ENCODE measurements around the gene GPD1L. TPM values are rescaled to one million over a fixed set of nuclear protein-coding genes. Genes with fewer than 3 reads are reported as not detected.

GPD1L gene
- total RNA-seq, 5 donors from 2014 or later (not counting 1 experiment from before 2014, with no cell fraction given), result 20.2 to 26.6 (median 21.1) TPM

- H3K27me3 Mint-ChIP-seq, result peaks cover 7 to 9% of the 10 kb centered on the region in 2 donors
- no peak for DNase-seq
- ChIA-PET POLR2A (interaction anchor here in 1 of 2 donors (0.6 kb wide), 1 partner anchor 149 kb away, joined by 3 read pairs; no protein-coding TSS in a partner anchor), CTCF (no interaction called here)
- H3K9me3 Mint-ChIP-seq, result no peaks in the 10 kb centered on the region
- no peak overlapping the region for H3K4me3 Mint-ChIP-seq
- no peak overlapping the region for H3K27ac Mint-ChIP-seq
- H3K36me3 Mint-ChIP-seq, result no peaks in the 10 kb centered on the region
- Histone ChIP-seq H3K9me3 (no peaks in the 10 kb centered on the region), H3K36me3 (ENCODE audit: control insufficient read depth in 2 of 2, extremely low read depth in 1 of 2, insufficient read depth in 1 of 2, low read length in 1 of 2) (no peaks in the 10 kb centered on the region), H3K27ac (ENCODE audit: low read length) (no peak overlapping the region), H3K4me3 (ENCODE audit: control insufficient read depth in 1 of 2, extremely low read depth in 1 of 2, low read length in 1 of 2) (no peak overlapping the region), H3K27me3 (replicated peaks in 1 of 2; ENCODE audit: control insufficient read depth in 2 of 2, extremely low read depth in 1 of 2, insufficient read depth in 2 of 2, low read length in 1 of 2) (peaks cover 0 to under 1% of the 10 kb centered on the region in 2 experiments), H3K4me1 (ENCODE audit: control insufficient read depth in 1 of 2, extremely low read depth in 1 of 2, insufficient read depth in 2 of 2, low read length in 2 of 2) (no peaks in the 10 kb centered on the region)
- ATAC-seq (replicated peaks in 1 of 4), result no peak
- H3K4me1 Mint-ChIP-seq, result peaks cover 0 to 5% (median 2%) of the 10 kb centered on the region in 3 donors
These were observed 97.4 kb downstream of the GPD1L start for GRCh38 chr3:32203854-32204253.

- H3K27ac Mint-ChIP-seq, result no peak overlapping the region
- no peak for DNase-seq
- no peaks in the 10 kb centered on the region for H3K4me1 ChIP-seq (ENCODE audit: control insufficient read depth in 1 of 2, extremely low read depth in 1 of 2, insufficient read depth in 2 of 2, low read length in 2 of 2)
- no peak overlapping the region for H3K4me3 Mint-ChIP-seq
- no peaks in the 10 kb centered on the region for H3K9me3 ChIP-seq
- H3K36me3 Mint-ChIP-seq, result no peaks in the 10 kb centered on the region
- ATAC-seq (replicated peaks in 1 of 4), result no peak
- 72% methylated on average over 2 of the region's 4 CpGs for WGBS (ENCODE audit: insufficient coverage)
- H3K9me3 Mint-ChIP-seq, result no peaks in the 10 kb centered on the region
- no peaks in the 10 kb centered on the region for H3K27me3 Mint-ChIP-seq
- peaks cover 0 to 5% (median 0%) of the 10 kb centered on the region in 3 donors for H3K4me1 Mint-ChIP-seq
- no peak overlapping the region for H3K27ac ChIP-seq (ENCODE audit: low read length)
- no peaks in the 10 kb centered on the region for H3K36me3 ChIP-seq (ENCODE audit: control insufficient read depth in 2 of 2, extremely low read depth in 1 of 2, insufficient read depth in 1 of 2, low read length in 1 of 2)
- ChIA-PET CTCF (no interaction called here), POLR2A (no interaction called here)
- no peaks in the 10 kb centered on the region for H3K27me3 ChIP-seq (replicated peaks in 1 of 2; ENCODE audit: control insufficient read depth in 2 of 2, extremely low read depth in 1 of 2, insufficient read depth in 2 of 2, low read length in 1 of 2)
- H3K4me3 ChIP-seq (ENCODE audit: control insufficient read depth in 1 of 2, extremely low read depth in 1 of 2, low read length in 1 of 2), result no peak overlapping the region
These were observed 102.0 kb downstream of the GPD1L start for GRCh38 chr3:32208447-32208846.

- ChIA-PET CTCF (interaction anchor here (0.5 to 0.8 kb wide), 2 partner anchors 25 to 39 kb away, joined by 3 read pairs; no protein-coding TSS in a partner anchor), POLR2A (no interaction called here)
- H3K36me3 Mint-ChIP-seq, result no peaks in the 10 kb centered on the region
- ATAC-seq (replicated peaks in 1 of 4) (no peak), DNase-seq (no peak)
- no peak overlapping the region for H3K27ac ChIP-seq (ENCODE audit: low read length)
- H3K4me3 Mint-ChIP-seq, result no peak overlapping the region
- peaks cover 5 to 12% (median 9%) of the 10 kb centered on the region in 3 donors for H3K9me3 Mint-ChIP-seq
- no peaks in the 10 kb centered on the region for H3K9me3 ChIP-seq
- H3K36me3 ChIP-seq (ENCODE audit: control insufficient read depth in 2 of 2, extremely low read depth in 1 of 2, insufficient read depth in 1 of 2, low read length in 1 of 2), result no peaks in the 10 kb centered on the region
- no peak overlapping the region for H3K4me3 ChIP-seq (ENCODE audit: control insufficient read depth in 1 of 2, extremely low read depth in 1 of 2, low read length in 1 of 2)
- no peaks in the 10 kb centered on the region for H3K4me1 ChIP-seq (ENCODE audit: control insufficient read depth in 1 of 2, extremely low read depth in 1 of 2, insufficient read depth in 2 of 2, low read length in 2 of 2)
- peaks cover 0 to 10% of the 10 kb centered on the region in 2 experiments for H3K27me3 ChIP-seq (replicated peaks in 1 of 2; ENCODE audit: control insufficient read depth in 2 of 2, extremely low read depth in 1 of 2, insufficient read depth in 2 of 2, low read length in 1 of 2)
- peaks cover 9 to 11% of the 10 kb centered on the region in 2 donors for H3K27me3 Mint-ChIP-seq
- no CpG with 5 or more reads among the region's 2 CpGs for WGBS (ENCODE audit: insufficient coverage)
- H3K27ac Mint-ChIP-seq, result no peak overlapping the region
- no peaks in the 10 kb centered on the region for H3K4me1 Mint-ChIP-seq
These were observed 108.8 kb downstream of the GPD1L start for GRCh38 chr3:32215185-32215584.

- ChIA-PET POLR2A (no interaction called here), CTCF (no interaction called here)
- H3K4me3 ChIP-seq (ENCODE audit: control insufficient read depth in 1 of 2, extremely low read depth in 1 of 2, low read length in 1 of 2), result no peak overlapping the region
- H3K27ac ChIP-seq (ENCODE audit: low read length), result no peak overlapping the region
- no peaks in the 10 kb centered on the region for H3K36me3 ChIP-seq (ENCODE audit: control insufficient read depth in 2 of 2, extremely low read depth in 1 of 2, insufficient read depth in 1 of 2, low read length in 1 of 2)
- Mint-ChIP-seq H3K27me3 (peaks cover 9 to 11% of the 10 kb centered on the region in 2 donors), H3K4me3 (no peak overlapping the region), H3K4me1 (no peaks in the 10 kb centered on the region), H3K27ac (no peak overlapping the region), H3K36me3 (no peaks in the 10 kb centered on the region), H3K9me3 (peaks cover 9 to 12% (median 10%) of the 10 kb centered on the region in 3 donors)
- H3K4me1 ChIP-seq (ENCODE audit: control insufficient read depth in 1 of 2, extremely low read depth in 1 of 2, insufficient read depth in 2 of 2, low read length in 2 of 2), result no peaks in the 10 kb centered on the region
- WGBS (ENCODE audit: insufficient coverage), result 70% methylated on average over 4 of the region's 10 CpGs
- no peaks in the 10 kb centered on the region for H3K9me3 ChIP-seq
- ATAC-seq (replicated peaks in 1 of 4) (no peak), DNase-seq (no peak)
- H3K27me3 ChIP-seq (replicated peaks in 1 of 2; ENCODE audit: control insufficient read depth in 2 of 2, extremely low read depth in 1 of 2, insufficient read depth in 2 of 2, low read length in 1 of 2), result peaks cover 0 to 10% of the 10 kb centered on the region in 2 experiments
These were observed 109.9 kb downstream of the GPD1L start for GRCh38 chr3:32216172-32216783.

GRCh38 chr3:32217339-32217738, 110.9 kb downstream of the GPD1L start:
- DNase-seq (no peak), ATAC-seq (replicated peaks in 1 of 4) (no peak)
- Histone ChIP-seq H3K27me3 (replicated peaks in 1 of 2; ENCODE audit: control insufficient read depth in 2 of 2, extremely low read depth in 1 of 2, insufficient read depth in 2 of 2, low read length in 1 of 2) (peaks cover 0 to 10% of the 10 kb centered on the region in 2 experiments), H3K4me3 (ENCODE audit: control insufficient read depth in 1 of 2, extremely low read depth in 1 of 2, low read length in 1 of 2) (no peak overlapping the region), H3K27ac (ENCODE audit: low read length) (no peak overlapping the region), H3K9me3 (no peaks in the 10 kb centered on the region), H3K36me3 (ENCODE audit: control insufficient read depth in 2 of 2, extremely low read depth in 1 of 2, insufficient read depth in 1 of 2, low read length in 1 of 2) (no peaks in the 10 kb centered on the region), H3K4me1 (ENCODE audit: control insufficient read depth in 1 of 2, extremely low read depth in 1 of 2, insufficient read depth in 2 of 2, low read length in 2 of 2) (no peaks in the 10 kb centered on the region)
- Mint-ChIP-seq H3K27me3 (peaks cover 9 to 11% of the 10 kb centered on the region in 2 donors), H3K4me1 (peaks cover 0 to 4% (median 0%) of the 10 kb centered on the region in 3 donors), H3K27ac (no peak overlapping the region), H3K36me3 (no peaks in the 10 kb centered on the region), H3K4me3 (no peak overlapping the region), H3K9me3 (peaks cover 9 to 12% (median 10%) of the 10 kb centered on the region in 3 donors)
- 86% methylated on average over 1 of the region's 2 CpGs for WGBS (ENCODE audit: insufficient coverage)
- ChIA-PET CTCF (interaction anchor here in 1 of 2 donors (0.6 kb wide), 1 partner anchor 119 kb away, joined by 4 read pairs; no protein-coding TSS in a partner anchor), POLR2A (no interaction called here)

Other genes with a start within 250 kb of the GPD1L start
- gene OSBPL10, start 125.4 kb upstream of the GPD1L start, total RNA-seq, result 10 to 100 TPM in 1 of 5 donors, 1 to 10 TPM in 3, under 1 TPM in 1; 0.77 to 10.4 (median 2.1) TPM
- 1 to 10 TPM in 1 of 5 donors, under 1 TPM in 2, not detected in 2; 0.25 to 1.3 (median 0.99) TPM for gene ZNF860, start 124.9 kb upstream of the GPD1L start, total RNA-seq
- 10 to 100 TPM in 3 of 5 donors, 1 to 10 TPM in 2; 5.2 to 12.2 (median 10.3) TPM for gene CMTM8, start 132.1 kb downstream of the GPD1L start, total RNA-seq

Measured in T-cell (primary cell).